ENCODE data around the gene PLPP1. TPM values are rescaled to one million over a fixed set of nuclear protein-coding genes. Genes with fewer than 3 reads are reported as not detected.

PLPP1 gene
- total and polyA plus RNA-seq, 2 experiments from 2014 or later = 63.5 to 78.6 TPM

- Histone ChIP-seq H3K79me2 (ENCODE audit: insufficient read depth) (peaks cover 32% of the 10 kb centered on the region), H3K4me2 (ENCODE audit: unreplicated experiment) (no peak overlapping the region), H3K36me3 (ENCODE audit: low read depth) (peaks cover 32% of the 10 kb centered on the region), H3K4me3 (no peak overlapping the region), H3K9me3 (ENCODE audit: low read depth) (no peaks in the 10 kb centered on the region), H3F3A (ENCODE audit: insufficient read depth) (0 out of 2 replicates have a peak, but pooled peaks cover 5% of the 10 kb centered on the region), H3K4me1 (ENCODE audit: insufficient read depth) (peaks cover 9% of the 10 kb centered on the region; the same call in 1 of the 2 replicates), H3K27ac (no peak overlapping the region), H3K9me2 (ENCODE audit: insufficient read depth) (no peaks in the 10 kb centered on the region), H4K20me1 (ENCODE audit: insufficient read depth) (no peaks in the 10 kb centered on the region), H3K27me3 (replicated peaks; ENCODE audit: insufficient read depth) (no peaks in the 10 kb centered on the region), H2AFZ (no peak overlapping the region), H3K9ac (no peak overlapping the region)
- in situ Hi-C loops (cut with MboI) = no loop called here
- no peak for DNase-seq
- TF ChIP-seq EZH2 (IDR thresholded peaks at IDR 0.05; ENCODE audit: insufficient read depth, poor library complexity, severe bottlenecking) (no peak), EZH2phosphoT487 (IDR thresholded peaks at IDR 0.05; ENCODE audit: insufficient read depth, low read depth) (no peak)
These were observed 151.5 kb downstream of the PLPP1 start for GRCh38 chr5:55383254-55383653.

- Histone ChIP-seq H3K4me2 (ENCODE audit: unreplicated experiment) (no peak overlapping the region), H3K36me3 (ENCODE audit: low read depth) (peaks cover 17% of the 10 kb centered on the region), H4K20me1 (ENCODE audit: insufficient read depth) (no peaks in the 10 kb centered on the region), H3K27ac (no peak overlapping the region), H3K27me3 (replicated peaks; ENCODE audit: insufficient read depth) (no peaks in the 10 kb centered on the region), H3K4me3 (no peak overlapping the region), H3K9me2 (ENCODE audit: insufficient read depth) (no peaks in the 10 kb centered on the region), H3K9me3 (ENCODE audit: low read depth) (no peaks in the 10 kb centered on the region), H3F3A (ENCODE audit: insufficient read depth) (0 out of 2 replicates have a peak, but pooled peaks cover 5% of the 10 kb centered on the region), H3K9ac (no peak overlapping the region), H3K4me1 (ENCODE audit: insufficient read depth) (peaks cover 9% of the 10 kb centered on the region; the same call in 1 of the 2 replicates), H2AFZ (no peak overlapping the region), H3K79me2 (ENCODE audit: insufficient read depth) (peaks cover 11% of the 10 kb centered on the region)
- DNase-seq = no peak
- TF ChIP-seq EZH2 (IDR thresholded peaks at IDR 0.05; ENCODE audit: insufficient read depth, poor library complexity, severe bottlenecking) = no peak
- no peak for TF ChIP-seq EZH2phosphoT487 (IDR thresholded peaks at IDR 0.05; ENCODE audit: insufficient read depth, low read depth)
- in situ Hi-C loops (cut with MboI) = no loop called here
- 91 to 100% methylated on average over 1 of the region's 1 CpG for WGBS, 2 experiments (ENCODE audit: low coverage in 1 of 2, low lambda C conversion rate in 2 of 2, missing lambda C conversion rate in 2 of 2)
These were observed 157.0 kb downstream of the PLPP1 start for GRCh38 chr5:55377810-55378209.

Small RNA genes lying within 50 kb of the gene (microRNA-seq; reads per million reads assigned to microRNA genes)
- gene MIR5687 (ENCODE audit: borderline number of aligned reads) = not detected

Small RNA genes lying within 50 kb of the gene (small RNA-seq; reads per million reads assigned to genes)
- gene MIR5687 (ENCODE audit: low read depth, low replicate concordance) = not detected

Other genes with a start within 250 kb of the PLPP1 start
- 33.6 and 35.8 TPM in 2 replicates for gene DHX29, start 227.3 kb downstream of the PLPP1 start, total RNA-seq (2014; rRNA removed; shearing (Covaris generic))
- gene DHX29, start 227.3 kb downstream of the PLPP1 start, polyA plus RNA-seq (2016; fragmentation: Nextera tagmentation; extraction: Ambion mirVana) = 65.6 and 70.2 TPM in 2 replicates
- gene MTREX, start 227.0 kb downstream of the PLPP1 start, total RNA-seq (2014; rRNA removed; shearing (Covaris generic)) = 41.4 and 57.0 TPM in 2 replicates
- gene MTREX, start 227.0 kb downstream of the PLPP1 start, polyA plus RNA-seq (2016; fragmentation: Nextera tagmentation; extraction: Ambion mirVana) = 23.5 and 26.4 TPM in 2 replicates
- 23.8 and 43.6 TPM in 2 replicates for gene SLC38A9, start 177.4 kb upstream of the PLPP1 start, total RNA-seq (2014; rRNA removed; shearing (Covaris generic))
- gene SLC38A9, start 177.4 kb upstream of the PLPP1 start, polyA plus RNA-seq (2016; fragmentation: Nextera tagmentation; extraction: Ambion mirVana) = 15.5 and 17.0 TPM in 2 replicates
- gene DDX4, start 203.1 kb upstream of the PLPP1 start, total RNA-seq (2014; rRNA removed; shearing (Covaris generic)) = not detected in 2 replicates
- gene DDX4, start 203.1 kb upstream of the PLPP1 start, polyA plus RNA-seq (2016; fragmentation: Nextera tagmentation; extraction: Ambion mirVana) = not detected in 2 replicates

All from GM23248 (cell line).